HG02588 (cell line): ENCODE results near the gene CARD14.

Source experiments
- ATAC-seq: cut with Tn5 transposase; IDR thresholded peaks from one replicate; pipeline ENCODE4 v1.9.1; 2021; ENCODE audit warnings: mild to moderate bottlenecking, moderate library complexity; ENCODE audit not compliant: unreplicated experiment

The CARD14 gene

GRCh38 chr17:80209765-80210164 is 39.9 kb downstream of the CARD14 start:
- ATAC-seq = no peak

- ATAC-seq = no peak
These were observed 40.7 kb downstream of the CARD14 start for GRCh38 chr17:80210348-80211108.

GRCh38 chr17:80212109-80212508 is 42.3 kb downstream of the CARD14 start:
- ATAC-seq = no peak

- ATAC-seq = no peak
These were observed 42.7 kb downstream of the CARD14 start for GRCh38 chr17:80212511-80212910.

GRCh38 chr17:80212962-80213642 is 43.3 kb downstream of the CARD14 start:
- no peak for ATAC-seq

GRCh38 chr17:80213643-80213975 is 43.8 kb downstream of the CARD14 start:
- no peak for ATAC-seq

GRCh38 chr17:80214012-80214877 is 44.4 kb downstream of the CARD14 start:
- no peak for ATAC-seq

GRCh38 chr17:80214878-80215210 is 45.0 kb downstream of the CARD14 start:
- ATAC-seq = no peak

- no peak for ATAC-seq
These were observed 46.9 kb downstream of the CARD14 start for GRCh38 chr17:80216473-80217456.

- no peak for ATAC-seq
These were observed 48.0 kb downstream of the CARD14 start for GRCh38 chr17:80217703-80218362.

GRCh38 chr17:80218391-80218790 is 48.6 kb downstream of the CARD14 start:
- no peak for ATAC-seq

- ATAC-seq = no peak
These were observed 49.4 kb downstream of the CARD14 start for GRCh38 chr17:80219013-80219762.

GRCh38 chr17:80219763-80220053 is 49.9 kb downstream of the CARD14 start:
- no peak for ATAC-seq

GRCh38 chr17:80220054-80220735 is 50.4 kb downstream of the CARD14 start, which contains the start of the genes SGSH and SLC26A11:
SGSH (minus strand) TSS chr17:80220333; CDS start chr17:80220313, 20 bp downstream.
SLC26A11 (plus strand) TSS chr17:80220427; CDS start chr17:80221561, 1,134 bp downstream.
- ATAC-seq = no peak

GRCh38 chr17:80220736-80221215 is 50.9 kb downstream of the CARD14 start:
- ATAC-seq = no peak

GRCh38 chr17:80221351-80222105 is 51.7 kb downstream of the CARD14 start:
- no peak for ATAC-seq

- no peak for ATAC-seq
These were observed 52.7 kb downstream of the CARD14 start for GRCh38 chr17:80222376-80223141.
